Stimulated activated CD8-positive, alpha-beta memory T cell treated with anti-CD3 and anti-CD28 coated beads, Interleukin-15, amount 100 ng/mL, for 48 hours (primary cell): Measurements from ENCODE around the gene DIP2B.

Experiments
- DNase-seq, 2 donors: peaks; one replicate each; pipeline ENCODE4 v3.0.0-alpha.2; 2020; ENCODE audit warnings: low read depth in 2 of 2

Gene DIP2B

GRCh38 chr12:50611021-50611744 is 106.4 kb downstream of the DIP2B start:
- no peak for DNase-seq

DNA sequence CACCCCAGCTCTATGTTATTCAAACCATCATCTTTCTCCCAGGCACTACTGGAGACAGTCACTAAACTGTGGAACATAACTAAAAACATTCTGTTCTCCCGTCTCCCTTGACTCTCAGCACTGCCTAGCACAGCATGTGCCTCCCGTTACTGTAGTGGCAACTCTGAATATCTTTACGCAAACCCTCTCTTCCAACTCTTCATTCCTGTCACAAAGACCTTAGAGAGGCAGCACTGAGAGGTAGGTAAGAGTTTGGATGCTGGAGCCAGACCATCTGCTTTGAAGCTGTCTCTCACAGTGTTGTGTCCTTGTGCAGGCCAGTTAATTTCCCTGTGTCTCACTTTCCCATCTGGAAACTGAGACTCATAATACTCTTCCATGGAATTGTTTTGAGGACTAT is 108.1 kb downstream of the DIP2B start:
- DNase-seq = no peak

- DNase-seq = no peak
Observed at GRCh38 chr12:50613463-50613862, 108.7 kb downstream of the DIP2B start.

DNA sequence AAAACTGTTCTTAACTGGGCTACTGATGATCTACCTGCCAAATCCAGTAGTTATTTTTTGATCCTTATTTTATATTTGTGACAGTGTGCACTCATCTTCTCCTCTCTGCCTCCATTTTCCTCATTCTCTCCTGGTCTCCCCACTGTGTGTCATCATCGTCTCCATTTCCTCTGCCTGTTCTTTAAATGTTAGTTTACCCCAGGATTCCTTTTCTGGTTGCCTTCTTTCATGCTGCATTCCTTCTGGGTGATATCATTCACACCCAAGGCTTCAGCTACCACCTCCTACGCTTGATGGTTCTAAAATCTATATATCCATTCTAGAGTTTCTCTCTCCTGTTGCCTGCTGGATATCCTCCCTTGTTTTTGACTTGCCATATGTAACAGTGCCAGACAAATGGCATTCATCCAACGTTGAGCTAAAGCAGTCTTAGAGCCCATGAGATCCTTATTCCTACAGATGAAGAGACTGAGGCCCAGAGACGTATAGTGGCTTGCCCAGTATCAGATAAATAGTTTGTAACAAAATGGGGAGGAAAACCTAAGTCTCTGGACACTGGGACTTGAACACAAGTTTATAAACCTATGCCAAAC is 109.5 kb downstream of the DIP2B start:
- DNase-seq = no peak

DNA sequence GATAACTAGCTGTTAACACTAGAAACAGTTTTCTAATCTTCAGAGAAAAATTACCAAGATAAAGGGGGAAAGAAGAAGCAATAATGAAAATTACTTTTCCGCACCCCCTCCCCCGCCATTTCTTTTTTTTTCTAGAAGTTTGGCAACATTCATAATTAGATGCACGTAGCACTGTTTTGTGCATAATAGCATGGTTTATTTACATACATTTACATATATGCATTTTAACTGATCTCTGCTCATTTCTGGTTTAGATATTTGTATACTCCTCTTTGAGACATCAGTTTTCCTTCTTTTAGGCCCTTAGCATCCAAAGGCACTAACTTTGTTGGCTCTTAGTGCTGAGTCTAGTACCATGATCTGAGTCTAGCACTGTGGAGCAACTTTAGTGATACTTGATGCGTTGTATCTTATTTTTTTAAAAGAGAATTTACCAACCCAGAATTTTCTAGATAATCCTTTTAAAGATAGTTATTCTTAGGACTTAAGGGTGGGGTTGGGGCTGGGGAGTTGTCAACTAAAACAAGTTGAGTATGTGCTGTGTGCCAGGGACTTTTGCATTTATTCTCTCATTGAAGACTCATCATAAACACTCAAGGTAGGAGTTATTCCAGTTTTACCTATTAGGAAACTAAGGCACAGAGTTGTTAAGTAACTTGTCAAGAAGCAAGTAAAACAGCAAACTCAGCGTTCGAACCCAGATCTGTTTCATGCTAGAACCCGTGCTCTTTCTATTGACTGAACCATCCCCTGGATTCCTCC is 110.5 kb downstream of the DIP2B start:
- no peak for DNase-seq

GRCh38 chr12:50615907-50616296 is 111.1 kb downstream of the DIP2B start:
- DNase-seq = no peak

DNA sequence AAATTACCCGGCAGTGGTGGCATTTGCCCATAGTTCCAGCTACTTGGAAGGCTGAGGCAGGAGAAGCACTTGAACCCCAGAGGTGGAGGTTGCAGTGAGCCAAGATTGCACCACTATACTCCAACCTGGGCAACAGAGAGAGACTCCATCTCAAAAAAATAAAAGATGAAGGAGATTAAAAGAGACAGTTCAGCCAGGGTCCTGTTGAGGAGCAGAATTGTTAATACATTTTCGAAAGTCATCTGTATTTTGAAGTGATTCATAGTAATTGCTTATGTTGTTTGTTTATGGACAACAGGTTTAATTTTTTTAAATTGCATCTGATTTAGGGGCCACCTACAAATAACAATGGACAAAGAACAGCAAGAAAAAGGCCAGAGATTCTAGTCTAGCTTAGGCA is 112.9 kb downstream of the DIP2B start:
- no peak for DNase-seq

- DNase-seq = no peak
Observed at GRCh38 chr12:50618864-50619609, 114.3 kb downstream of the DIP2B start.

DNA sequence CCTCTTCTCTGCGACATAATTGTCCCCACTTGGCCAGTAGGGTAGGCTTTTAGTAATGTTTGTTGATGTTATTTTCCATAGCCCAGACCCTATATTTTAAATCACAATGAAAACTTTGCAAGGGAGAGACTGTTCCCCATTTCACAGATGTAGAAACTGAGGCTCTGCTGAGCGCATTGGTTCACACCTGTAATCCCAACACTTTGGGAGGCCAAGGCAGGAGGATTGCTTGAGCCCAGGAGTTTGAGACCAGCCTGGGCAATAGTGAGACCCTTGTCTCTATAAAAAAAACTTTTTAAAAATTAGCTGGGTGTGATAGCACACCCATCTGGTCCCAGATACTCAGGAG is 114.8 kb downstream of the DIP2B start:
- DNase-seq = no peak

DNA sequence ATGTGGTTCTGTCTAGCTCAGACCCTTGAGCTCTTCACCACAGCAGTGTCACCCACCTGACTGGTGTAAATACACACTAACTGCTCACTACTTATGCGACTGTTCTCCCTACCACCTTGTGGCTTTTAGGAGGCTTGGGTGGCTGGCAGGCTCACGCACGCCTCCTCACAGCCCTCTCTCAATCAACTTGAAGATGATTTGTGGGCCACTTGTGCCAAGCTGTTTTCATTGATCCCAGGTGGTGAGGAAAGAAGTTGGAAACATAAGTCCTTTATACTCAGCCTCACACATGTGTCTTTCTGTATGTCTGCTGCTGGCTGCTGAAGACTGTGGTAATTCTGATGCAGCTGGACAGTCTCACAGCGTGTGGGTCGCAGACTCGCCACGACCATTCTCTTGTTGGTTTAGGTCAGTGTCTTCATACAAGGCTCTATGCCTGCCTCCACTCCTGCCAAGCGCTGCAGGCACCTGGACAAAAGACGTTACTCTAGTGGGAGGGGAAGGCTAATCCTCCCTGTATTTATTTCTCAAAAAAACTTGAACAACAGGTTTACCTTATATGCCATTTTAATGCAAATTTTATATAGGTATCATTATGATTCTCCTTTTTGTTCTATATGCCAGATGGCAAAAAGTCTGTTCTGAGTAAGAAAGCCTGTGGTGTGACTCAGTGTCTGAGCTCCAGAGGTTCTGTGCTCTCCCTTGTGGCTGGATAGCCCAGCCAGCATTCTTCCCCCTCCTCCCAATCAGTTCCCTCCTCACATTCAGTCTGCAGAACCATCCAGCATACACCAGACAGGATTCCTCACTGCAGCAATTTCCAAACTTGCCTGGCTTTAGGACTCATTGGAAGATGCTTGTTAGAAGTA is 115.6 kb downstream of the DIP2B start:
- peak; percentile 8 to 24 for DNase-seq

DNA sequence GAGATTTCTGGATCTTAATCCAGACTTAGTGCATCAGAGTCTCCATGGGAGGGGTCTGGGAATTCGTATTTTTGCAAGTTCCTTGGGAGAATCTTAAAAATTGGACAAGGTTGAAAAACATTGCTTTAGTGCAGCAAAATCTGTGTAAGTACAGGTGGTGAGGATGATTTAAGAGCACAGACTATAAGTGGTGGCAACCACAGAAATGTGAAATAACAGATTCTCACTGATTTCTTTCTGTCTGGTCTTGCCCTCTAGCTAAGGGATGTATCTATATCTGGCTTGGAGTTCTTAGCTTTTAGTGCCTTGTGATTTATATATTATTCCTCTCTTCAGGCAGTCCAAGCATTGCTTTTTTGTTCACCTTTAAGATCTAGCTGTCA is 116.2 kb downstream of the DIP2B start:
- DNase-seq = no peak

DNA sequence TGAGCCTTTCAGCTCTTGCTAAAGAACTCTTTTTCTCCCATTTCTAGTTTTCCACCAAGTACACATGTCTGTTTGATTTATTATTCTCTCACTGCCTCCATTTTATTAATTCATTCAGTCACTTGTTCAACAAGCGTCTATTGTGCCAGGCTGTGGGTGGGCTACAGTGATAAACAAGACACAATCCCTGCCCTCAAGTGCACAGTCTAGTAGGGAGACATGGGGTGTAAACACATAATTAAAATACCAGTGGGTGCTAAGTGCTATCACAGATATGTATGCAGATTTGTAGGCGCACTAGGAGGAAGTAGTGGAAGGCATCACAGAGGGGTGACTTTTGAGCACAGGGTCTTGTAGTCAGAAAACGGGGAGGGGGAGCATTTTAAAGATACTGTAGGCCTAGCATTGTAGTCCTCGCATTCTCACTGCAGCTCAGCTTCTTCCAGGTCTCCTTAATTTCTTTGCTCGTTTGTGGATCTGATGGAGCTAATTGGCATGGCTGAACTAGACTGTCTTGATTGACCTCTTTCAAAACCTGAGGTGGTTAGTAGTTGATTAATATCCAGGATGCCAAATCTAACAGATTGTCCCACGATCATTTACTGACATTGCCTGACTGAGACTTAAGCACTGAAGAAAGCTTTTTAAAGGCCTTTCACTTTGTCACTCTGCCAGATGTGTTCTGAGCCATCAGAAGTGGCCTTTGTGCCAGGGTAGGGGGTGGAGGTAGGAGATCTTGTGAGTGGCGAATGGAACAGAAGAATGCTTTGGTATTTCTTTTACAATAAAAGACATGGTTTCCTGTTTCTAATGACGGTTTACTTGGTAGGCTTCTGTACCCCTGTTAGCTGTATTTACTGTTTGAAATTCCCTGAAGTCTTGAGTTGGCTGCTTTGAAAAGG is 116.9 kb downstream of the DIP2B start:
- no peak for DNase-seq

- no peak for DNase-seq
Observed at GRCh38 chr12:50625029-50625925, 120.5 kb downstream of the DIP2B start.

- DNase-seq = no peak
Observed at GRCh38 chr12:50626026-50626425, 121.2 kb downstream of the DIP2B start.

GRCh38 chr12:50627491-50627890 is 122.7 kb downstream of the DIP2B start:
- no peak for DNase-seq

DNA sequence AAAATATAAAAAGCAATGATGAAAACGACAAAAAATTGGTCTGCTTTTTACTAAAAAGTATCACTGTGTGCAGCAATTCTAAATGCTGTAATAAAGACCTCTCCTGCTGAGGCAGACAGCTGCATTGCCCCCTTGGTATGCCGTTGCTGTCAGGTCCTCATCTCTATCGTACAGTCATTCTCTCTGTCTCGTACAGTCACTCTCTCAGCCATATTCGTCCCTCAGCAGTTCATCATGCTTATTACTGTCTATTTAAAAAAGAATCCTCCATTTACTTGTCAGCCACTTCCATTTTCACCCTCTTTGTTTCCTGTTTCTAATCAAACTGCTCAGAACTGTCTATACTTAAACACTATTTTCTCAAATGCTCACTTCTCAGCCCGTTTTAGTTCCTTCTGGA is 123.6 kb downstream of the DIP2B start:
- no peak for DNase-seq

DNA sequence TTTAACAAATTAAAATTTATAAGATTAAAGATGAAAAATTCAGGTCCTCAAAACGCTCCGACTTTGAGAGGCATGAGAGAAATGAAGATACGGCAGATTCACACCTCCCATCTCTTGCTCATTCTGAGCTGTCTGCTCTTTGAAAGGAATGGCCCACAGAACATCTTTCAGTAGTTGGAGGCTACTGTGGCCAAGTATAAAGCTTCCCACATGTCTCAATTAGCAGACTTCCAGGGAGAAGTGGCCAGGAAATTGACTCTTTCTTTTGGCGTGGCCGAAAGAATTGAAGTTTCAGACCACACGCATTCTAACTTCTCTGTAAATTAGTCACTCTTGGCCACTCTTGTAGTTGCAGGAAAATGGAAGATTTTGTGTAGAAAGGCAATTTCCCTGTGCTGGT is 129.2 kb downstream of the DIP2B start:
- no peak for DNase-seq

GRCh38 chr12:50634379-50634778 is 129.6 kb downstream of the DIP2B start:
- no peak for DNase-seq

DNA sequence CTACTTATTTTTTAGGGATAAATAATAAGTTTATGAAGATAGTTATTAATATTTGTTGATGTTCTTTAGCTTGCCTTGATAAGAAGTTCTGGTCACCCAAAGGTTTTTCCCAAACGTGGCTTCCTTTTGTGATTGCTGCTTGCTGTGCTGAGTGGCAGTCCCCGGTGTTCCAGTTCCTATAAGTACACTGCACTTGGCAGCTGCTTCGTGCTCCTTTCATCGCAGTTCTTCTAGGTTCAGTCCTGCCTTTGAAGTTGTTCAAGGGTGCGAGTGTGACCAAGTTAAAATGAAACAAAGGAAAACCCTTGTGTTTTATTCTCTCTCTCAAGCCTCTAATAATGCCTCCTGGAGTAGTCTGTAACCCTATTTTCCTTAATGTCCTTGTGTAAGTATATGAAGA is 130.6 kb downstream of the DIP2B start:
- no peak for DNase-seq
